ENCODE measurements around the gene ZNF548.

DNA sequence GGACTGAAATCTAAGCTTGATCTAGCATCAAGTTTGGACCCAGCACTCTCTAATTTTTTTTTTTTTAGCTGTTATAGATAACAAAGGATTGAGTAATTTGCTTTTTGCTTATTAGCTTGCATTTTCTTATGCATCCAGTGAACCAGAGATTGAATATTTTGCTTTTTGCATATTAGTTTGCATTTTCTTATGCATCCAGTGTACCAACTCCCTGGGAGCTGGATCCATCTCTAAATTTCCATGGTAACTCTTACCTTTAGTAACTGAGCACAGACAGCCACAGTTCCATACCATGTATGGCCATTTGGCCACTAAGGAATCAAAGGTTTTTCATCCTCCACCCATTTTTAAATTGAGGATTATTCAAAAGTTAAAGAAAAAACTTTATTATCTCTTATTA, 8.7 kb upstream of the ZNF548 start:
- TF ChIP-seq CTCF (IDR thresholded peaks at IDR 0.05), result no peak
- TF ChIP-seq POLR2A (IDR thresholded peaks at IDR 0.05), result no peak
